Cardiac muscle cell (in vitro differentiated cells and primary cell): ENCODE results near the gene DPF3. TPM values are rescaled to one million over a fixed set of nuclear protein-coding genes. Genes with fewer than 3 reads are reported as not detected.

ENCODE experiments used
- DNase-seq, 2 donors: peaks; one replicate each; pipeline versions ENCODE4 v3.0.0 to v3.0.0-alpha.2; 2010 to 2017; ENCODE audit warnings: low read depth in 1 of 2, low spot score in 1 of 2
- H3K27ac ChIP-seq: fragments of 200-600 bp; sonication (generic); 2 replicates; pipeline ENCODE4 v1.5.1; 2016
- H3K27me3 ChIP-seq: fragments of 200-600 bp; sonication (generic); 2 replicates; pipeline ENCODE4 v1.6.0; 2016; ENCODE audit warnings: control low read depth
- H3K36me3 ChIP-seq: fragments of 200-600 bp; sonication (generic); 2 replicates; pipeline ENCODE4 v1.5.1; 2016; ENCODE audit warnings: control low read depth
- H3K4me1 ChIP-seq: fragments of 200-600 bp; sonication (generic); 2 replicates; pipeline ENCODE4 v1.8.1; 2017; ENCODE audit warnings: low read depth, mild to moderate bottlenecking, mixed run types
- H3K4me3 ChIP-seq: fragments of 200-600 bp; sonication (generic); 2 replicates; pipeline ENCODE4 v1.5.1; 2016; ENCODE audit warnings: mild to moderate bottlenecking
- H3K9me3 ChIP-seq: fragments of 200-600 bp; sonication (generic); 2 replicates; pipeline ENCODE4 v1.5.1; 2017; ENCODE audit warnings: low read depth, mild to moderate bottlenecking, control low read depth
- polyA plus RNA-seq: library from polyadenylated mRNA; unstranded; fragments of >200 nt; fragmentation: Nextera tagmentation; extraction: Ambion mirVana; gene quantifications from 2 replicates; pipeline ENCODE4 v1.2.1, GENCODE V29; 2016
- total RNA-seq: library from RNA; depleted of rRNA; stranded (reverse); fragments of >200 nt; gene quantifications from 2 replicates; pipeline ENCODE4 v1.2.3, GENCODE V29; 2016
- TF ChIP-seq, protein P1 (sequence below): IDR thresholded peaks from 2 replicates; pipeline ENCODE4 v1.5.1; 2012; ENCODE audit warnings: low read depth, mild to moderate bottlenecking, low read length

The DPF3 gene
- total and polyA plus RNA-seq, 2 experiments from 2014 or later = 25.9 to 84.8 TPM

DNA sequence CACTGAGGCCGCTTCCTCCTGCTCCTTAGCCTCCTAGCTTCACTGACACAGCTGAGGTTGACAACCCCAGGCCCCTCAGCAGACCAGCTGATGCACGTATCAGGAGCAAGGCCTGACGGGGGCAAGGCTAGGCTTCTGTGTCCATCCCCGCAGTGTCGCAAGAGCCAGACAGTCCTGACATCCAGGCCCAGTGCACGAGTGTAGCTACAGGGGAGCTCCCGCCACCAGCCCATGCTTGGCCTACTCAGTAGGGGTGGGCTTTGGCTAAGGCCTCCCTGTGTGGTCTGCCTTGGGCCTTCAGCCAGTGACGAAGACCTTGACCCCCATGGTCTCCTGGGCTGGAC is 179.1 kb downstream of the DPF3 start:
- no peaks in the 10 kb centered on the region for H3K9me3 ChIP-seq
- H3K4me3 ChIP-seq = no peak overlapping the region
- TF ChIP-seq, protein P1, sequence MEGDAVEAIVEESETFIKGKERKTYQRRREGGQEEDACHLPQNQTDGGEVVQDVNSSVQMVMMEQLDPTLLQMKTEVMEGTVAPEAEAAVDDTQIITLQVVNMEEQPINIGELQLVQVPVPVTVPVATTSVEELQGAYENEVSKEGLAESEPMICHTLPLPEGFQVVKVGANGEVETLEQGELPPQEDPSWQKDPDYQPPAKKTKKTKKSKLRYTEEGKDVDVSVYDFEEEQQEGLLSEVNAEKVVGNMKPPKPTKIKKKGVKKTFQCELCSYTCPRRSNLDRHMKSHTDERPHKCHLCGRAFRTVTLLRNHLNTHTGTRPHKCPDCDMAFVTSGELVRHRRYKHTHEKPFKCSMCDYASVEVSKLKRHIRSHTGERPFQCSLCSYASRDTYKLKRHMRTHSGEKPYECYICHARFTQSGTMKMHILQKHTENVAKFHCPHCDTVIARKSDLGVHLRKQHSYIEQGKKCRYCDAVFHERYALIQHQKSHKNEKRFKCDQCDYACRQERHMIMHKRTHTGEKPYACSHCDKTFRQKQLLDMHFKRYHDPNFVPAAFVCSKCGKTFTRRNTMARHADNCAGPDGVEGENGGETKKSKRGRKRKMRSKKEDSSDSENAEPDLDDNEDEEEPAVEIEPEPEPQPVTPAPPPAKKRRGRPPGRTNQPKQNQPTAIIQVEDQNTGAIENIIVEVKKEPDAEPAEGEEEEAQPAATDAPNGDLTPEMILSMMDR = no peak
- H3K4me1 ChIP-seq = peaks cover 44% of the 10 kb centered on the region
- DNase-seq = peak in 1 of 2 donors; percentile 62
- H3K27me3 ChIP-seq = no peaks in the 10 kb centered on the region
- H3K36me3 ChIP-seq = no peaks in the 10 kb centered on the region
- peak overlapping the region; percentile 96 for H3K27ac ChIP-seq

DNA sequence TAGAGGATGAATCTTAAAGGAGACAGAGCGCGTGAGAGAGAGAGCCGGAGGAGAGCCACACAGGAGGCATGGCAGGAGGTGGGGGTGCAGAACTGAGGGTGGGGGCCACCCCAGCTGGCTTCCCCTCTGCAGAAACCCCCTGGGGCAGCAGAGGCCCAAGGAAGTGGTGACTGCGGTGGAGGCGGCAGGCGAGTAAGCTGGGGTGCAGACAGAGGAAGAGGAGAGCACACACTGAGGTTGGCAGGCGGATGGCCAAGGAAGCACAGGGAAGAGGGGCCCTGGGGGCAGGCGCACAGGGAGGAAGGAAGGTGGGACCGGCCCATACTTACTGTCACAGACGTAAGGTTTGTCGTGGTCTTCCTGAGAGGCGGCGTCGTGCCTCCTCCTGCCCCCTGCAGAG is 179.8 kb downstream of the DPF3 start:
- TF ChIP-seq, protein P1 = no peak
- Histone ChIP-seq H3K4me1 (peaks cover 44% of the 10 kb centered on the region), H3K27me3 (no peaks in the 10 kb centered on the region), H3K36me3 (no peaks in the 10 kb centered on the region), H3K4me3 (no peak overlapping the region), H3K9me3 (no peaks in the 10 kb centered on the region), H3K27ac (peak overlapping the region; percentile 96)
- DNase-seq = no peak

DNA sequence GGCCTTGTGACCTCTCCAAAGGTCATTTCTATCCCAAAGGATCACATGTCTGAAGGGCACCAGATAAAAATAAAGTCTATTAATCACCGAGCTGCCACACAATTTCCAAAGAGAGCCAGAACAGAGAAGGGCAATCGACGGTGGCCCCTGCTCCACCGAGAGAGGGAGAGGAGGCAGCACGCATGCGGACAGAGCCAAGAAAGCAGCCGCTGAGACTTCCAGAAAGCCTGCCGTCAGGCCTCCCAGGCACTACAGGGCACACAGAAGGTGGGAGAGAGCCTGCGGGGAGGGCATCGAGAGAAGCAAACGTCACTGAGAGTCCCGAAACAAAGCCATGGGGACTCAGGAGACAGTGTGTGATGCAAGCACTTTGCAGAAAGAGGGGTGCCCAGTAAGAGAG is 182.0 kb downstream of the DPF3 start:
- Histone ChIP-seq H3K27me3 (no peaks in the 10 kb centered on the region), H3K4me1 (peaks cover 44% of the 10 kb centered on the region), H3K4me3 (no peak overlapping the region), H3K27ac (peak overlapping the region; percentile 29), H3K9me3 (no peaks in the 10 kb centered on the region), H3K36me3 (no peaks in the 10 kb centered on the region)
- TF ChIP-seq, protein P1 = no peak
- no peak for DNase-seq

DNA sequence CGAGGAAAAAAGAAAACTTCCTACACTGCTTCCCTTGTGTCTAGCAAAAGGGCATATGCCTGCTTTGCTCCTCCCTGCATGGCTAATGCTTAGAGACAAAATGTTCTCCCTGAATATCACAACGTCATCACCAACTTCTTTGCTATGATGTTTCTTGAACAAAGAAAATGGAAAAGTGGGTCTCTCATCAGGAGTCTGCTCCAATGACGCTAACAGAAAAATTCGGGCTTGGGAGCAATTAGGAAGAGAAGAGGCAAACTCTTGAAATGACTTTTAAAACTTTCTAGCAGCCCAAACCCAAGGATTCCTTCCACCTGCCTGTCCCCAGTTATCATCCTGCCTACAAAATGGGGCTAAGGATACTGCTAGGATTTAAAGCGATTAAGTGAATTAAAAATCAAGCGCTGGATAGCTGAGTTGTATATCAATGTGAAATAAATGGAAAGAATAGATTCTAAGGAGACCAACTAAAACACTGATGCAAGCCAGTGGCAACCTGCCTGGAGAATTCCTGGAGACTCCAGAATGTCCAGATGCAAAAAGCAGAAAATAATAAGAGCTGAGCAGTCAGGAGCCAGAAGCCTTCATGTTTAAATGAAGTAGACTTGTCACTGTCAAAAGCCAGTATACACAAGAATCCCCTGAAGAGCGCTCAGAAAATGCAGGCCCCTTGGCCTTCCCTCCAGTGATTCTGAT is 183.8 kb downstream of the DPF3 start:
- Histone ChIP-seq H3K4me3 (no peak overlapping the region), H3K9me3 (no peaks in the 10 kb centered on the region), H3K4me1 (peaks cover 31% of the 10 kb centered on the region), H3K27ac (no peak overlapping the region), H3K36me3 (no peaks in the 10 kb centered on the region), H3K27me3 (no peaks in the 10 kb centered on the region)
- TF ChIP-seq, protein P1 = no peak
- DNase-seq = peak in 1 of 2 donors; percentile 20

DNA sequence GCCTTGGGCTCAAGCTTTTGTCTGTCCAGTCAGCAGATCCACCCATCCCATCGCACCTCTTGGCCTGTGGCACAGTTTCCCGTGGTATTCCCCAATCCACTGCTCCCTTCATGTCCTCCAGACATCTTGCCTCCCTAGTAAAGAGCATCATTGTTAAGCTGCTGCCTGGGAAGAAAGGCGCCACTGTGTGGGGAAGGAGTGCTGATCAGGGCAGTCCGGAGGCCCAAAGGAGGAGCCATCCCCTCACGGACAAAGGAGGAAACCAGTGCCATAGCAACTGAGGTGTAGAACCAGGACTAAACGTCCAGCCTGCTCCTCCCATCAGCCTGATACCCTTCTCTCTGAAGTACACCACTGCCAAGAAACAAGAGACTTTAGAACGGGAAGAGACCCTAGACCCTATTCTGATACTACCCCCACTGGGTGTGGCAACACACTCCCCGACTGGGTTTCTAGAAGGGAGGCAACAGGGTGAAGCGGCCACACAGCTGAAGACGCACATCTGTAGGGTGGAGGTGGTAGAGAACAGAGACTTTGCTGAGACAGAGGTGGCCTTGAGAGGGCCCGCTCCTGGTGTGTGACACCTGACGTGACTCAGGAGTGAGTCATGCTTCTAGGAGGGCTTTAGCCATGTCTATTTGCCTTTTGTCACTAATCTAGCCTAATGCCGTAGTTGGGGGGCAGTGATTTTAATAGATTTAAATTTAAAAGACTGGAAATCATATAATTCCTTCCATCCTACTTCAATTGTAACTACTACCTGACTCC is 185.0 kb downstream of the DPF3 start:
- peak overlapping the region; percentile 16 for H3K27ac ChIP-seq
- H3K4me3 ChIP-seq = no peak overlapping the region
- no peak for DNase-seq
- H3K27me3 ChIP-seq = no peaks in the 10 kb centered on the region
- H3K4me1 ChIP-seq = peaks cover 30% of the 10 kb centered on the region
- TF ChIP-seq, protein P1 = no peak
- no peaks in the 10 kb centered on the region for H3K9me3 ChIP-seq
- H3K36me3 ChIP-seq = no peaks in the 10 kb centered on the region
